Activated gamma-delta T cell (primary cell): ENCODE data around the gene CBX1.
"Not testable (repeated sequence)": the region's sequence is repeated elsewhere in the genome, so short reads cannot be mapped to it uniquely, and the experiment has no call there.

Experiments
- DNase-seq: peaks from one replicate; lab custom pipeline; 2025; lab: John Stamatoyannopoulos, UW

Gene CBX1

DNA sequence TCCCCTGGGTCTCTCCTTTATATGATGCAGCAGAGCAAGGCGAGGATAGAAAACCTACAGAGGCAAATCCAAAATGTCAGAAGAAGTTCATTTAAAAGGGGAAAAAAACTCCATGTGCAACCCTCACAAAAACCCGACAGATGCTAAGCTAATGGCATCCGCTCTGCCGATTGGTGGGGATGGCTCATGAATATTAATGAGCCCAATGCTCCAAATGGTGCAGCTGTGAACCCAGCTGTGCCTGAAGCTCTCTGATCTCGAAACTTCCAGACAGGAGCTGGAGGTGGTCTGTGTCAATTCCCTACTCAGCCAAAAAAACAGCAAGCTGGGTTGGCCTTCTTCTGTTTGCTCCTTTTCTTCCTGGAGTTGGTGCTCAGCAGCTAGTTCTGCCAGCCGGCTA is 21.8 kb upstream of the CBX1 start:
- DNase-seq = no peak

DNA sequence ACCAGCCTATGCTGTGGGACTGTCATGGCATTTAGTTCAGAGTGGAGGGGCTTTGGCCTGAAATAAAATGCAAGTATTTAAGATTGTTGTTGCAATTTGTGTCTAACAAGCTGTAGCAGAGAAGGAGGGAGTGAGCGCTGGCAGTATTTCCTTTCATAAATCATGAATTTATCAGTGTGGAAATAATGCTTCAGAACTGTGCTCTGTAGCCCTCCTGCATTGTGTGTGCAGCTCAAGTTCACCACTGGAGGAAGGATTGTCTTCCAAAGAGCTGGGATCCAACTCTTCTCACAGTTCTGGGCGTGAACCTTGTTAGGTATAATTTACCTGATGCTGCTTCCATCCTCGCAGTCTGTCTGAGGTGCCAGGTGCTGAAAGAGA is 21.4 kb upstream of the CBX1 start:
- no peak for DNase-seq

DNA sequence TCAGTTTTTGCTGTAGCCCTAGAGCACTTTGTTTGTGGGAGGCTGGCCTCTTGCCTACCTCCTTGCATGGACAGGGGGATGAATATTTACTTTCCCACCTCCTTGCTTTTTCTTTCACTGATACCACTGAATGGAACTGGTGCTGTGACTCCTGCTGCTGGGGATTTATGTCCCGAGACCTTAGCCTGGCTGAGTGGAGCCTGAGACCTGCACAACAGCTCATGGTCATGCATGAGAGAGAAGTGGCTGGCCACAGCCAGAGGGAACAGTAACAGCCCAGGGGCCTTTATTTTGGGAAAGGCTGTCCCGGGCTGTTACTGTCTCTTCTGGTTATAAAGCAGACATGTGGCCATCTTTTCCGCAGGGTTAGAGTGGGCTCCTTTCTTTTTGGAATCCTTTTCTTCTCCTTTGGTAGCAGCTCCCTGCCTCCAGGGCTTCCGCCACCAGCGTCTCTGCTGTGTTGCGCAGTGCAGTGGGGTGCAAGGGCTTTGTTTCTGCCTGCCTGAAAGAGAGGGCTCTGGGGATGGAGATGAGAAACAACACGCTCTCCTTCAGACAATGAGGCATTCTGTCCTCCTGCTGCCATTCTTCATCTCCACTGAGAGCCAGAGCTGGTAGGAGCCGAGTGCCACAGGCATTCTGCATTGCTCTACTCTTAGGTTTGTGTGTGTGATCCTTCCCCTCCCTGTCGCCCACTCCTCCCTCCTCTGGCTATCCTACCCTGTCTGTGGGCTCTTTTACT is 20.8 kb upstream of the CBX1 start:
- DNase-seq = no peak

DNA sequence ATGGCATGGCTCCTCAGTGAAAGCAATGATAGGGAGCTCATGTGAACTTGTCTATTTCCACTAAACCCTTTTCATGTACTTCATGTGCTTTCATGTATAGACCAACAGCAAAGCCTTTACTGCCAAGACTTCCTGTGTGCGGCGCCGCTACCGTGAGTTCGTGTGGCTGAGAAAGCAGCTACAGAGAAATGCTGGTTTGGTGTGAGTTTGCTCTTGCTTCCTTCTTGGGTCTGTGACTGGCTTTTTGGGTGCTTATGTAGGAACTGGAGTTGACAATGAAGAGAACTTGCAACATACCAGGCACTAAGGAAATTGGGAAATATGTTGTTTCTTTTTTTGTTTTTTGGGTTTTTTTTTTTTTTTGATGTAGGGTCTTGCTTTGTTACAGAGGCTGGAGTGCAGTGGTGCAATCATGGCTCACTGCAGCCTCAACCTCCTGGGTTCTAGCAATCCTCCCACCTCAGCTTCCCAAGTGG is 12.0 kb upstream of the CBX1 start:
- peak; percentile 13 for DNase-seq

DNA sequence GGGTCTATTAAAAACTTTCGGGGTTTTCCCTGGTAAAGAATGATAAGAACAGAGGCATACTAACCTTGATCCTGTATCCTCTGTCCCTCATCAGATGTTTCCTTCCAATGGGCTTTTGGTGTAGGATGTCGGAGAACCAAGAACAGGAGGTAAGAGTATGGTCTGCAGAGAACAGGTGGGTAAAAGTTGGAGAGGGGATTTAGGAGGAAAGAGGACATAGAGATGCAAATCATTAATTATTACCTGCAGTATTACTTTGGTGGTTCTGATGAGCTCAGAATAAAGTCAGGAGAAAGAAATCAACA is 10.6 kb upstream of the CBX1 start:
- no peak for DNase-seq

DNA sequence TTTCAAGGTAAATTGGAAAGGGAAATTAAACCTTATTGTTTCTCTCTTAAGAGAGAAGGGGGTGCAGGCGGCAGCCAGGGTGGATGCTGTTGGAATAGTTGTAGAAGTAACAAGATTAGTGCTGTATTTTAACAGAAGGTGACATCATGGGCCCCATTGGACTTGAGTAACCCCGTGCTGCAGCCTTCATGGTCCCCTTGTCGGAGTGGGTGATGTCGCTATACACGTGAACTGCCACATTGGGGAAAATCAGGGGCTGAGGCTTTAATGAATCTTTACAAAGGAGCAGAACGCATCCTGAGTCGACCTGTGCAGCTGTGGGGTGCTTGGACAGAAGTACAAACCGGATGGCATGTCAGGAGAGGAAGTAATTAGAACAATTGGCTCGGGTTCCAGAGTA is 9.5 kb upstream of the CBX1 start:
- DNase-seq = no peak

DNA sequence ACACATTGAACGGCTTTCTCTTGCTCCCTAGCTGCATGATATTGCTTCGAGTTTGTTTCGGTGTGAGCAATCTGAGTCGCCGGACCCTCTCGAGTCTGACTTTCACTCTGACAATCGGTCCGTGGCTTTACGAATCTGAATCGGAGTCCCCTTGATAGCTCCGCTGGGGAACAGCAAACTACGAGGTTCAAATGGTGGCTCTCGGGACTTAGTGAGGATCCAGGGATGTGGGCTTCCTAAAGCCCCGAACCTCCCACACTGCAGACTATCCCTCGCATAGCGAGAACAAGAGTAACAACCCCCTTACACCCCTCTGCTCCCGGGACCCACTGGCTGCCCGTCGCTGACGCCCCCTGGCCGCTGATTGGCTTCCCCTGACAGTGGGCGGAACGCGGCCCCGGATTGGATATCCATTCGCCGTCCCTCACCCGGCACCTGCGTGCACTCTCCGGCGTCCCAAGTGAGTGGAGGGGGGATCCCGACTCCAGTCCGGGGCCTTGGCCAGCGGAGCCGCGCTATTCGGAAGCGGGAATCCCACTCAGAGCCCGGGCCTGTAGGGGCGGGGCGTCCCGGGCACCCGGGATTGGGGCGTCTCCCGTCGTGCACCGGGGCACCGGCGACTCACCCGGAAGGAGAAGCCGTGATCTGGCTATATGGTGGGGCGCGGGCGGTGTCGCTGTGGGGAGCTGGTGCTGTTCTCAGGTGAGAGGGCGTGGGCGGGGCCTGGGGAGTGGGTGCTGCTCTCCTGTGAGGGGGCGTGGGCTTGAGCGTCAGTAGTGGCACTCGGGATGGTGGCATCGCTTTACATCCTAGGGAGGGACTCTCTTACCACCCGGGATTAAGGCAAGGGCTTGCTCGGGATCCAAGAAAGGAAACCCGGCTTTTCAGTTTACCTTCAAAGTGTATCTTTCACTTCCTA is 6.1 kb upstream of the CBX1 start, which contains the start of gene SNX11:
Gene SNX11, plus strand, starts transcription at position 630 of the 919 bp plus-strand sequence. CDS start 4,278 bp downstream, outside the sequence.
- peak; percentile 88 for DNase-seq

DNA sequence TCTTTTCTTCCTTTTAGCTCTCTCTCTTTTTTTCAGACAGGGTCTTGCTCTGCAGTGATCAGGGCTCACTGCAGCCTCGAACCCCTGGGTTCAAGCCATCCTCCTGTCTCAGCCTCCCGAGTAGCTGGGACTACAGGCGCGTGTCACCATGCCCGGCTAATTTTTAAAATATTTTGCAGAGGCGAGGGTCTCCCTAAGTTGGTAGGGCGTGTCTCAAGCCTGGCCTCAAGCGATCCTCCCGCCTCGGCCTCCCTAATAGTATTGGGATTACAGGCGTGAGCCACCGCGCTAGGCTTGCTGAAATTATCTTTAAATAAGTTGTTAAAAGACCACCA is 5.5 kb upstream of the CBX1 start:
- no peak for DNase-seq

DNA sequence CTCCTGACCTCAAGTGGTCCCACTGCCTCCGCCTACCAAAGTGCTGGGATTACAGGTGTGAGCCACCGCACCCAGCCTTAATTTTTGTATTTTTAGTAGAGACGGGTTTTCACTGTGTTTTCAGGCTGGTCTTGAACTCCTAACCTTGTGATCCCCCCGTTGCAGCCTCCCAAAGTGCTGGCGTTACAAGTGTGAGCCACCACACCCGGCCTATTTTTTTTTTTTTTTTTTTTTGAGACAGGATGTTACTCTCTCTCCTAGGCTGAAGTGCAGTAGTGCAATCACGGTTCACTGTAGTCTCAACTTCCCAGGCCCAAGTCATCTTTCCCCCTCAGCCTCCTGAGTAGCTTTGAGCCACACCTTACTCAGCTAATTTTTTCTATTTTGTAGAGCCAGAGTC is 3.2 kb upstream of the CBX1 start:
- no peak for DNase-seq

DNA sequence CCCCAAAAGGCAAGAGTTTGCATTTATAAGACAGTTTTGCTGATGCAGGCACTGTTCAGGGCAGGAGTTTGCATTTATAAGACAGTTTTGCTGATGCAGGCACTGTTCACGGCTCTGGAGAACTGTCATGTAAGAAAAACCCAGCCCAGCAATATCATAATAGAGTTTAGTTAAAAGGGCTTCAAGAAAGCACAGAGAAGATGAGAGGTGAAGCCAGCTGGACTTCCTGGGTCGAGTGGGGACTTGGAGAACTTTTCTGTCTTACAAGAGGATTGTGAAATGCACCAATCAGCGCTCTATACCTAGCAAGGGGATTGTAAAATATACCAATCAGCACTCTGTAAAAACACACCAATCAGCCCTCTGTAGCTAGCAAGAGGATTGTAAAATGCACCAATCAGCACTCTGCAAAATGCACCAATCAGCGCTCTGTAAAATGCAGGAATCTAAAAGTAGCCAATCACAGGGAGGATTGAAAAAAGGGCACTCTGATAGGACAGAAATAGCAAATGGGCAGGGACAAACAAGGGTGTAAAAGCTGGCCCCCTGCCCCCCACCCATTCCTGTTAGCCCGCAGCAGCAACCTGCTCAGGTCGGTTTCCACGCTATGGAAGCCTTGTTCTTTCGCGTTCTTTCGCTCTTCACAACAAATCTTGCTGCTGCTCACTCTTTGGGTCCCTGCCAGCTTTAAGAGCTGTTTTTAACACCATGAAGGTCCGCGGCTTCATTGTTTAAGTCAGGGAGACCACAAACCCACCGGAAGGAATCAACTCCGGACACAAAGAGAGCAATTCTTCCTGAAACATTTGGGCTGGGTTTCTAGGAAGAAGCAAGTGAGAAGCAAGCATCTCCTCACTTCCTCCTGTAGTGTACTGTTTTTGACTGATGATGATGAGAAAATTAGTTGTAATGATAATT is 1.8 kb upstream of the CBX1 start:
- DNase-seq = no peak

DNA sequence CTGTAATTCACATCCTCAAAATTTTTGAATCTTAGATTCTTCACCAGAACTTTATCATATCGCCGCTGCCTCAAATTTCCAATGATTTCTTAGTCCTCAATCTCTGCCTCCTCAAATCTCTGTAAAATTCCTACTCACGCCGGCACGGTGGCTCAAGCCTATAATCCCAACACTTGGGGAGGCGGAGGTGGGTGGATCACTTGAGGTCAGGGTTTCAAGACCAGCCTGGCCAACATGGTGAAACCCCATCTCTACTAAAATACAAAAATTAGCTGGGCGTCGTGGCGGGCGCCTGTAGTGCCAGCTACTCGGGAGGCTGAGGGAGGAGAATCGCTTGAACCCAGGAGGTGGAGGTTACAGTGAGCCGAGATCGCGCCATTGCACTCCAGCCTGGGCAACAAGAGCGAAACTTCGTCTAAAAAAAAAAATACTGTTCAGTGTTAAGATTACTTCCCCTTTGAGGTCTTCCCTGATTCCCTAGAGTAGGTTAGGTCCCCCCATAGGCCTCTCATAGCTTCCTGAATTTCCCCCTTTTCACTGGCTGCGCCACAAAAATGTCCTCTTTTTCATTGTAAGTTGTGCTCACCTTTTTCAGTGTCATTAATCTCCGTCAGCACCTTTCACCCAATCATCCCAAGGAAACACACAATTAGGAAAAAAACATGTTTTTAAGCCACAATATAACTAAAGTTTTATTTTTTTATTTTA is 919 bp upstream of the CBX1 start:
- no peak for DNase-seq

DNA sequence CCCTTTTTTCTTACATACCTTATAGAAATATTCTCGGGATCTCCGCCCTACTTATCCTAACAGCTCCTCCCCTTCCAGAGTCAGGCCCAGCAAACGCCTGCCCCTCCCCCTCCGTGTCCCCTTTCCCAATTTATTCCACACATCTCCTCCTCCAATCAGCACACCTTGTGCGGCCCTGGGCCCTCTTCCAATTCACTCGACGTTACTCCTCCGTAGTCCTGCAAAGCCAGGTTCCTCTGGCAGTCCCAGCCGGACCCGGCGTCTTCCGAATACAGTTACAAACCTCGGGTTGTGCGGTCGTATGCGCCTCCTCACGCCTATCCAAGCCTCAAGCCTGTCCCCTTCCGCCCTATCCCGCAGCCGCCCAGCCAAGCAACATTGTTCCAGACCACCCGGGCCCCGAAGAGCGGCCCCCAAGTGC is 677 bp downstream of the CBX1 start:
- no peak for DNase-seq

DNA sequence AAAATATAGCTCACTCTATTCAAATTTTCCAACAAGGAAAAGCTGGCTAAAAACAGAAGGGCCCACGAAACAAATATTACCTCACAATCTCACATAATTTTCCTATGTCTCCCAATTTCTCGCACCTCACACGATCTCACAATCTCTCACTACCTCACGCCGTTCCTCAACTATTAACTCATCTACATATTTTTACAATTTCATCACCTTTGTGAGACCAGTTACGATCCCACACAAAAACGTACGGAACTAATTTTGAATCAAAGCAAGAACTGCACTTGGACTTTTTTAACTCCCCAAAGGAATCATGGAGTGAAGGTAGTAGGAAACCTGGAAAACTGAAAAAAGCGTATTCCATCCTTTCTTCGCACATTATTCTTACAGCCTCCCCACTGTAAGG is 1.1 kb downstream of the CBX1 start:
- DNase-seq = no peak

DNA sequence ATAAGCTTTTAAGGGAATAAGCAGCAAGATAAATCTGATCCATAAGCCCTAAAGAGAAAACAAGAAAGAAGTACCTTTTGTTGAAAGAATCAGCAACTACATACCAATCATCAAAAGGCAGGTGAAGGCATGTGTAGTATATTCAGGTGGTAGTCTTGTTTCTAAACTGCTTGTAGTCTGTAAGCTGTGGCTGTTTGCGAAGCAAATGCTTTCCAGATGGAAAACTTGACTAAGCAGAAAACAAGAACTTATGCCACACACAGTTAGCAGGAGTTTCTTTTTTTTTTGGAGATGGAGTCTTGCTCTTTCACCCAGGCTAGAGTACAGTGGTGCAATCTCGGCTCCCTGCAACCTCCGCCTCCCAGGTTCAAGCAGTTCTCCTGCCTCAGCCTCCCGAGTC is 5.7 kb downstream of the CBX1 start:
- no peak for DNase-seq

DNA sequence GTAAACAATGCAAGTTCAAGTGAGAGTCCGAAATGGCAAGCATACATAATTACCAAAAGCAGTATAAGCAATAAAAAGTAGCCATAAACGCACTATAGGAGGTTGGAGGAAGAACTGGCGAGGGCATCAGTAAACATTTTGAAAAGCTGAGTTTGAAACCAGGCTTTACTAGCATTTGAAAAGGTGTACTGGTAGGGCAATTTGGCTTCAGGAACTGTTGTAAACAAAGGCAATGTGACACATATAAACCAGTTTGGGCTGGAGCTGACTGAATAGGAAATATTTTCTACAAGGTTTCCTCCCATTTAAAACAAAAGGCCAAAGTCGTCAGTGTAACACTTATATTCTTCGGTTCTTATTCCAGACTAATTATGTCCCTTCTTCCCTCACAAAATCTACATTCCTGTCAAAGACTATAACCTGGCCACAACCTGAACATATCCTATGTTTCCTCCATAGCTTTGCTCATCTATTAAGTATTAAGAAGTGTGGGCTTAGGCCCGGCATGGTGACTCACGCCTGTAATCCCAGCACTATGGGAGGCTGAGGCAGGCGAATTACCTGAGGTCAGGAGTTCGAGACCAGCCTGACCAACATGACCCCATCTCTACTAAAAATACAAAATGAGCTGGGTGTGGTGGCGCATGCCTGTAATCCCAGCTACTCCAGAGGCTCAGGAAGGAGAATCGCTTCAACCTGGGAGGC is 7.8 kb downstream of the CBX1 start:
- DNase-seq = no peak

DNA sequence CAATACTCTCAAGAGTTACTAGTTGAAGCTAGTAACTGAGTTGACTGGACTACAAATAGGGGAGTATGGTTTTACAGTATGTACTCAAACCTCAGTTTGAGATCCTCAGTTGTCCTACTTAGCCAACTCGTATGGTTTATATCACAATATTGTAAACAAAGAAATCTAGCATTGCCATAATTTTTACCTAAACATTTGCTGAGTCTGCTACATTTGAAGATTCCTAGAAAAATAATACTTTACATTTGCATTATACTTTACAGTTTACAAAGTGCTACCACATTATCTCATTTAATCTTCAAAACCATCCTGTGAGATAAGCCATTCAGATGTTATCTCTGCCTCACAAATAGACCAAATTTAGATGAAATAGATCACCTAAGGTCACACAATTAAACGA is 16.3 kb downstream of the CBX1 start:
- DNase-seq = no peak

DNA sequence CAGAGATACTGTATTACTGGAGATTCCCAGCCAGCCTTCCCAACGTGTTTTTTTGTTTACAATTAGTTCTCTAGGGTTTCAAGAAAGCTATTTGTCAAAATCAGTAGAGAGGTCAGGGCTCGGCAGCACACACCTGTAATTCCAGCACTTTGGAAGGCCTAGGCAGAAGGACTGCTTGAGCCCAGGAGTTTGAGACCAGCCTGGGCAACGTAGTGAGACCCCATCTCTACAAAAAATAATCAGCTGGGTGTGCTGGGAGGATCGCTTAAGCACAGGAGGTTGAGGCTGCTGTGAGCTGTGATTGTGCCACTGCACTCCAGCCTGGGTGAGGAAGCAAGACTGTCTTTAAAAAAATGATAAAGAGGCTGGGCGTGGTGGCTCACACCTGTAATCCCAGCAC is 19.4 kb downstream of the CBX1 start:
- no peak for DNase-seq

DNA sequence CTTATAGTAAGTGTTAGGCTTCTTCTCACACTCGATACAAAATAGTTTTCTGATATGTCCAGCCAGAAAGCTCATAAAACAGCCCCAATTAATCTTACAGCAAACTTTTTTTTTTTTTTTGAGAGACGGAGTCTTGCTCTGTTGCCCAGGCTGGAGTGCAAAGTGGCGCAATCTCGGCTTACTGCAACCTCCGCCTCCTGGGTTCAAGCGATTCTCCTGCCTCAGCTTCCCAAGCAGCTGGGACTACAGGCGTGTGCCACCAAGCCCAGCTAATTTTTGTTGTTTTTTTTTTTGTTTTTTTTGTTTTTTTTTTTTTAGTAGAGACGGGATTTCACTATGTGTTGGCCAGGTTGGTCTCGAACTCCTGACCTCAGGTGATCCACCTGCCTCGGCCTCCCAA is 24.1 kb downstream of the CBX1 start:
- DNase-seq = not testable (repeated sequence)

DNA sequence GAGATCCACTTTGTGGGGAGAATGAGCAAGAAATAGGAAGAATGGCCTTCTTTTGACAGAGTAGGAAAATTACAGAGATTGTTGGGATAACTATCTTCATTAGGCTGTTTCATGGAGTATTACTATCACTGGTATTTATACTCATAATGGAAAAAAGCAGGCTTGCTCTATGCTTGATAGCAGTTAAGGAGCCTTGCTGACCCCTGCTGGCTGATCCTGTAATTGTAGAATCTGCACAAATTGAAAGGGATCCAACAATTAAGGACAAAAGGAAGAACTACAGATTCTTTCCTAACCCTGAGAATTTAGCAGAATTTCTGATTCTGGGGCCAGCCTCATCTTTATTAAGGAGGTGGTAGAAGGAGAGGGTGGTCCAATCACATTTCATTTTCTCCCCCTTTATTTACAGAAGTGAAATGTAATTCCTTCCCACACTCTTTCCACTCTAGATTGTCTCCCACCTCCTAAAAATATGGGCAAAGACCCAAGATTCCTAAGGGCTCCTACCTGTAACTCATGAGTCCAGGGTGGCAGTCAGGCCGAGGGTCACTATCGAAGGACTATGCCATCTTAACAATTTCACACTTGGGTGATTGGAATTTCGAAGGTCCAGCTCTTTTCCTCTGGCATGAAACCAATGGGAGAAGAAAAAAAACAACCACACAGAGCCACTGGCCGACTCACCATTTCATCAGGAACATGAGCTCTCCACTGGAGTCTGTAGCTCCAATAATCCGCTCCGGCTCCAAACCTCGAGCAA is 26.8 kb downstream of the CBX1 start:
- no peak for DNase-seq

DNA sequence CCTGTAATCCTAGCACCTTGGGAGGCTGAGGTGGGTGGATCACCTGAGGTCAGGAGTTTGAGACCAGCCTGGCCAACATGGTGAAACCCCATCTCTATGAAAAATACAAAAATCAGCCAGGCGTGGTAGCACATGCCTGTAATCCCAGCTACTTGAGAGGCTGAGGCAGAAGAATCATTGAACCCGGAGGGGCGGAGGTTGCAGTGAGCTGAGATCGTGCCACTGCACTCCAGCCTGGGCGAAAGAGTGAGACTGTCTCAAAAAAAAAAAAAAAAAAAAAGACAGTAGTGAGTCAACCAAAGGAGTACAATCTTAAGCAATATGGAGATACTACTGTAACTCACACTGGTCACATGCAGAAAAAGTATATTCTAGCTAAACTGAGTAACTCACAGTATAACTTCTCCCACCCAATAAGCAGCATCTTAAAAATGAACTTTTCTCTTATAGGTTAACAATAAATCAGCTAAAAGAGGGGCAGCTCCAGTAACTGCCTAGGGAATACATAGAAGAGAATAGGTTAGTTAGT is 27.6 kb downstream of the CBX1 start:
- not testable (repeated sequence) for DNase-seq
